GM23248 (cell line): Measurements from ENCODE around the gene CSHL1.

Source experiments
- EZH2 ChIP-seq: fragments of 200-600 bp; sonication (generic); IDR thresholded peaks from 2 replicates; pipeline ENCODE4 v1.6.1; 2018; ENCODE audit warnings: antibody characterized with exemption, mild to moderate bottlenecking; ENCODE audit not compliant: insufficient read depth, poor library complexity, severe bottlenecking
- EZH2phosphoT487 ChIP-seq: fragments of 200-600 bp; sonication (generic); IDR thresholded peaks from 2 replicates; pipeline ENCODE4 v1.6.1; 2018; ENCODE audit warnings: antibody characterized with exemption, moderate library complexity, mild to moderate bottlenecking, low read depth; ENCODE audit not compliant: insufficient read depth

DNA sequence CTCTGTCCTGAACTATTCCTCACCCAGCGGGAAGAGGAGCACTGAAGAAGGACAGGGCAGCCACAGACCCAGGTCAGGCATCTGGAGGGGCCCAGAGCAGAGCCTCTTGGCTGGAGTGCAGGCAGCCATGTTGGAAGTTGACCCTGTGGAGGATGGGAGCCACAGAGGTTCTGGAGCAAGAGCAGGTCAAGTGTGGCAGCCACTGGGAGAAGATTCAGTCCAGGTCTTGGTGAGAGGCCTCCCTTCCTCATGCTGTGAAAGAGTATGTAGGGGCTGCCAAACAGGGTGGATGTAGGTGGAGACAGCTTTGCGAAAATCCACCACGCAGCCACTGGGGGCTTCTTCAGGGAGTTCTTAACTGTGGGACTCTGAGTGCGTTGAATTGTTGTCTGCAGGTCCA lies 21.7 kb upstream of the CSHL1 start:
- TF ChIP-seq EZH2, result no peak
- no peak for TF ChIP-seq EZH2phosphoT487
